ENCODE measurements around the gene NFIA. TPM values are rescaled to one million over a fixed set of nuclear protein-coding genes. Genes with fewer than 3 reads are reported as not detected.

Gene NFIA
- polyA plus RNA-seq, 3 donors = 1.4 to 5.3 (median 2.4) TPM

GRCh38 chr1:61322769-61323168, 240.4 kb downstream of the NFIA start:
- H3K27me3 ChIP-seq (ENCODE audit: control insufficient read depth in 2 of 2, insufficient read depth in 2 of 2, low read length in 2 of 2) = no peaks in the 10 kb centered on the region
- intact Hi-C loops (cut with micrococcal nuclease) = no loop called here
- H3K4me1 ChIP-seq (ENCODE audit: control insufficient read depth in 1 of 2, insufficient read depth in 2 of 2, low read length in 2 of 2) = no peaks in the 10 kb centered on the region
- H3K27ac ChIP-seq (ENCODE audit: low read depth in 1 of 2, low read length in 2 of 2) = no peak overlapping the region
- no peaks in the 10 kb centered on the region for H3K79me2 ChIP-seq (ENCODE audit: insufficient read depth, low read length)
- H3K36me3 ChIP-seq (replicated peaks in 1 of 2; ENCODE audit: control insufficient read depth in 1 of 2, insufficient read depth in 2 of 2, low read length in 2 of 2) = no peaks in the 10 kb centered on the region
- H3K9me3 ChIP-seq (replicated peaks in 1 of 2; ENCODE audit: control insufficient read depth in 1 of 2, insufficient read depth in 1 of 2, low read length in 2 of 2) = no peaks in the 10 kb centered on the region
- Mint-ChIP-seq H3K9me3 (no peaks in the 10 kb centered on the region), H3K4me3 (no peak overlapping the region), H3K36me3 (peaks cover 3 to 7% of the 10 kb centered on the region in 2 donors), H3K4me1 (no peaks in the 10 kb centered on the region), H3K27ac (no peak overlapping the region), H3K27me3 (ENCODE audit: low read depth in 3 of 3) (peaks cover 0 to 2% (median 1%) of the 10 kb centered on the region in 3 donors)
- no peak overlapping the region for H3K9ac ChIP-seq (ENCODE audit: insufficient read depth, low read length, poor library complexity, severe bottlenecking)
- no peak for TF ChIP-seq CTCF (IDR thresholded peaks at IDR 0.05)
- no peak for DNase-seq
- H3K4me2 ChIP-seq (replicated peaks; ENCODE audit: extremely low read depth, low read length, poor library complexity, severe bottlenecking) = no peak overlapping the region
- H3K4me3 ChIP-seq (replicated peaks in 1 of 3; ENCODE audit: low read depth in 2 of 3, low read length in 3 of 3) = no peak overlapping the region
- no peaks in the 10 kb centered on the region for H4K20me1 ChIP-seq (ENCODE audit: insufficient read depth, low read length)
- H2AFZ ChIP-seq (ENCODE audit: insufficient read depth, low read depth, low read length, poor library complexity, severe bottlenecking) = no peak overlapping the region

GRCh38 chr1:61323681-61324328, 241.4 kb downstream of the NFIA start:
- Histone ChIP-seq H3K4me1 (ENCODE audit: control insufficient read depth in 1 of 2, insufficient read depth in 2 of 2, low read length in 2 of 2) (no peaks in the 10 kb centered on the region), H3K9ac (ENCODE audit: insufficient read depth, low read length, poor library complexity, severe bottlenecking) (no peak overlapping the region), H3K27me3 (ENCODE audit: control insufficient read depth in 2 of 2, insufficient read depth in 2 of 2, low read length in 2 of 2) (no peaks in the 10 kb centered on the region), H2AFZ (ENCODE audit: insufficient read depth, low read depth, low read length, poor library complexity, severe bottlenecking) (no peak overlapping the region), H3K4me2 (replicated peaks; ENCODE audit: extremely low read depth, low read length, poor library complexity, severe bottlenecking) (no peak overlapping the region), H3K79me2 (ENCODE audit: insufficient read depth, low read length) (no peaks in the 10 kb centered on the region), H3K36me3 (replicated peaks in 1 of 2; ENCODE audit: control insufficient read depth in 1 of 2, insufficient read depth in 2 of 2, low read length in 2 of 2) (no peaks in the 10 kb centered on the region), H4K20me1 (ENCODE audit: insufficient read depth, low read length) (no peaks in the 10 kb centered on the region), H3K27ac (ENCODE audit: low read depth in 1 of 2, low read length in 2 of 2) (no peak overlapping the region), H3K9me3 (replicated peaks in 1 of 2; ENCODE audit: control insufficient read depth in 1 of 2, insufficient read depth in 1 of 2, low read length in 2 of 2) (no peaks in the 10 kb centered on the region), H3K4me3 (replicated peaks in 1 of 3; ENCODE audit: low read depth in 2 of 3, low read length in 3 of 3) (no peak overlapping the region)
- Mint-ChIP-seq H3K27ac (no peak overlapping the region), H3K4me3 (no peak overlapping the region), H3K36me3 (peaks cover 3 to 7% of the 10 kb centered on the region in 2 donors), H3K9me3 (no peaks in the 10 kb centered on the region), H3K27me3 (ENCODE audit: low read depth in 3 of 3) (peaks cover 0 to 2% (median 1%) of the 10 kb centered on the region in 3 donors), H3K4me1 (no peaks in the 10 kb centered on the region)
- no peak for TF ChIP-seq CTCF (IDR thresholded peaks at IDR 0.05)
- DNase-seq = no peak
- intact Hi-C loops (cut with micrococcal nuclease) = no loop called here
- 100% methylated on average over 4 of the region's 6 CpGs for WGBS (ENCODE audit: insufficient coverage)
